ENCODE measurements around the gene MALL.
"Not testable (repeated sequence)": the region's sequence is repeated elsewhere in the genome, so short reads cannot be mapped to it uniquely, and the experiment has no call there.

DNA sequence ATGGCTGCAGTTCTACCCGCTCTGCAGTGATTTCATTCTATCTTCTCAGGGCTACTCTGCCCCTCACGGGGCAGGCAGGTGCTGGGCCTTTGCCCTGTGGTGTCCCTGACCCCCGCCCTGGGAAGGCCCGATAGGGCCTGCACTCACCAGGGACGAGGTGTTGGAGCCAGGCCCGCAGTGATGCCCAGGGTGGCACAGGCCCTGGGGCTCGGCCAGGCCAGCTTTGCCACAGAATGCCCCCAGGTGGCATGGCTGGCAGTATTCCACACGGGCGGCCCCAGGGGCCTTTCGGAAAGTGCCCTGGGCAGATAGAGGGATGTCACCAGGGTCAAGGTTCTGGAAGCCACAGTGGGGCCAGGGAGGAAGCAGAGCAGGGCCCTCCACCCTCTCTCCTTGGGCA, 80.7 kb downstream of the MALL start:
- TF ChIP-seq, protein P1, sequence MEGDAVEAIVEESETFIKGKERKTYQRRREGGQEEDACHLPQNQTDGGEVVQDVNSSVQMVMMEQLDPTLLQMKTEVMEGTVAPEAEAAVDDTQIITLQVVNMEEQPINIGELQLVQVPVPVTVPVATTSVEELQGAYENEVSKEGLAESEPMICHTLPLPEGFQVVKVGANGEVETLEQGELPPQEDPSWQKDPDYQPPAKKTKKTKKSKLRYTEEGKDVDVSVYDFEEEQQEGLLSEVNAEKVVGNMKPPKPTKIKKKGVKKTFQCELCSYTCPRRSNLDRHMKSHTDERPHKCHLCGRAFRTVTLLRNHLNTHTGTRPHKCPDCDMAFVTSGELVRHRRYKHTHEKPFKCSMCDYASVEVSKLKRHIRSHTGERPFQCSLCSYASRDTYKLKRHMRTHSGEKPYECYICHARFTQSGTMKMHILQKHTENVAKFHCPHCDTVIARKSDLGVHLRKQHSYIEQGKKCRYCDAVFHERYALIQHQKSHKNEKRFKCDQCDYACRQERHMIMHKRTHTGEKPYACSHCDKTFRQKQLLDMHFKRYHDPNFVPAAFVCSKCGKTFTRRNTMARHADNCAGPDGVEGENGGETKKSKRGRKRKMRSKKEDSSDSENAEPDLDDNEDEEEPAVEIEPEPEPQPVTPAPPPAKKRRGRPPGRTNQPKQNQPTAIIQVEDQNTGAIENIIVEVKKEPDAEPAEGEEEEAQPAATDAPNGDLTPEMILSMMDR (IDR thresholded peaks at IDR 0.05) = not testable (repeated sequence)
- TF ChIP-seq POLR2A (IDR thresholded peaks at IDR 0.05) = not testable (repeated sequence)

Data from tibial nerve (tissue), 3 donors.